GM23338 (cell line): ENCODE measurements around the gene MAZ. TPM values are rescaled to one million over a fixed set of nuclear protein-coding genes. Genes with fewer than 3 reads are reported as not detected.

Source experiments
- ATAC-seq: fragments of 200-7000 bp; cut with Tn5 transposase; 3 replicates; pipeline ENCODE4 v1.9.1; 2020
- DNase-seq: peaks from one replicate; pipeline ENCODE4 v3.0.0-alpha.2; 2015; ENCODE audit warnings: low spot score
- H2AFZ ChIP-seq: fragments of 200-600 bp; sonication (generic); 2 replicates; pipeline ENCODE4 v1.8.0; 2016; ENCODE audit warnings: antibody characterized with exemption, mild to moderate bottlenecking, moderate library complexity
- H3F3A ChIP-seq: fragments of 200-600 bp; sonication (generic); replicated peaks from 2 replicates; pipeline ENCODE4 v1.8.0; 2017; ENCODE audit warnings: antibody characterized with exemption, mixed run types, low read depth
- H3K27ac ChIP-seq: fragments of 200-600 bp; sonication (generic); 2 replicates; pipeline ENCODE4 v1.6.1; 2016; ENCODE audit warnings: low read depth
- H3K27me3 ChIP-seq: fragments of 200-600 bp; sonication (generic); 2 replicates; pipeline ENCODE4 v1.8.0; 2016; ENCODE audit warnings: mild to moderate bottlenecking, mixed run types, moderate library complexity; ENCODE audit not compliant: insufficient read depth
- H3K36me3 ChIP-seq: fragments of 200-600 bp; sonication (generic); 2 replicates; pipeline ENCODE4 v1.8.0; 2016; ENCODE audit warnings: mild to moderate bottlenecking; ENCODE audit not compliant: insufficient read depth
- H3K4me1 ChIP-seq: fragments of 200-600 bp; sonication (generic); 2 replicates; pipeline ENCODE4 v1.8.0; 2016; ENCODE audit warnings: mild to moderate bottlenecking, moderate library complexity; ENCODE audit not compliant: insufficient read depth
- H3K4me2 ChIP-seq: fragments of 200-600 bp; sonication (generic); 2 replicates; pipeline ENCODE4 v1.7.1; 2017; ENCODE audit warnings: mixed run types
- H3K4me3 ChIP-seq: fragments of 200-600 bp; sonication (generic); 2 replicates; pipeline ENCODE4 v1.6.1; 2016; ENCODE audit warnings: mixed run types
- H3K79me2 ChIP-seq: fragments of 200-600 bp; sonication (generic); replicated peaks from 2 replicates; pipeline ENCODE4 v1.8.0; 2017; ENCODE audit warnings: mild to moderate bottlenecking; ENCODE audit not compliant: insufficient read depth
- H3K9me2 ChIP-seq: fragments of 200-600 bp; sonication (generic); 2 replicates; pipeline ENCODE4 v1.8.0; 2017; ENCODE audit not compliant: insufficient read depth
- H4K20me1 ChIP-seq: fragments of 200-600 bp; sonication (generic); replicated peaks from 2 replicates; pipeline ENCODE4 v1.8.0; 2017; ENCODE audit warnings: mild to moderate bottlenecking; ENCODE audit not compliant: insufficient read depth
- H3K27ac Mint-ChIP-seq: 2 replicates; pipeline ENCODE4 v1.8.0; 2020; ENCODE audit warnings: inconsistent platforms, mild to moderate bottlenecking, moderate library complexity, mixed read lengths
- H3K27me3 Mint-ChIP-seq: 3 replicates; pipeline ENCODE4 v1.8.0; 2022; ENCODE audit warnings: low read depth, mild to moderate bottlenecking, moderate library complexity, mixed read lengths, inconsistent platforms; ENCODE audit not compliant: insufficient read depth, poor library complexity
- H3K36me3 Mint-ChIP-seq: 3 replicates; pipeline ENCODE4 v1.8.0; 2021; ENCODE audit warnings: low read depth, mild to moderate bottlenecking, inconsistent platforms, moderate library complexity, mixed read lengths
- H3K4me1 Mint-ChIP-seq: 3 replicates; pipeline ENCODE4 v1.8.0; 2020; ENCODE audit warnings: mild to moderate bottlenecking, inconsistent platforms, mixed read lengths
- H3K4me3 Mint-ChIP-seq: 3 replicates; pipeline ENCODE4 v1.8.0; 2021; ENCODE audit warnings: moderate library complexity, mild to moderate bottlenecking, inconsistent platforms, mixed read lengths
- H3K9me3 Mint-ChIP-seq: 3 replicates; pipeline ENCODE4 v1.8.0; 2020; ENCODE audit warnings: moderate library complexity, mild to moderate bottlenecking, inconsistent platforms, mixed read lengths
- CREB1 ChIP-seq: fragments of 250-450 bp; sonication (Bioruptor Pico); IDR thresholded peaks from 2 replicates; pipeline ENCODE4 v1.5.0; 2020; ENCODE audit warnings: low read depth, mild to moderate bottlenecking, moderate library complexity
- CTCF ChIP-seq, 2 experiments: fragments of 200-600 bp in 1 of 2; sonication (generic) in 1 of 2; conservative IDR thresholded peaks; 2 replicates each; pipeline versions ENCODE4 v1.5.1 to v1.6.1; 2016 to 2017; ENCODE audit warnings: antibody characterized with exemption in 2 of 2, low read depth in 2 of 2, mild to moderate bottlenecking in 2 of 2, moderate library complexity in 1 of 2
- ETS1 ChIP-seq: IDR thresholded peaks from 2 replicates; pipeline ENCODE4 v1.6.1; 2016; ENCODE audit warnings: antibody characterized with exemption
- EZH2 ChIP-seq: fragments of 200-600 bp; sonication (generic); IDR thresholded peaks from one replicate; pipeline ENCODE4 v1.8.0; 2017; ENCODE audit warnings: antibody characterized with exemption, mild to moderate bottlenecking, low read depth; ENCODE audit not compliant: unreplicated experiment
- NANOG ChIP-seq: IDR thresholded peaks from 2 replicates; pipeline ENCODE4 v1.6.1; 2016; ENCODE audit warnings: antibody characterized with exemption, borderline replicate concordance
- POLR2AphosphoS5 ChIP-seq: IDR thresholded peaks from 2 replicates; pipeline ENCODE4 v1.6.1; 2016; ENCODE audit warnings: antibody characterized with exemption, low read depth
- STAT1 ChIP-seq: IDR thresholded peaks from one replicate; pipeline ENCODE4 v1.6.1; 2016; ENCODE audit warnings: antibody characterized with exemption; ENCODE audit not compliant: unreplicated experiment
- ZNF114 ChIP-seq: fragments of 250-450 bp; sonication (Bioruptor Pico); IDR thresholded peaks from 2 replicates; pipeline ENCODE4 v1.5.0; 2020; ENCODE audit warnings: mild to moderate bottlenecking, moderate library complexity
- ZNF462 ChIP-seq: fragments of 250-450 bp; sonication (Bioruptor Pico); IDR thresholded peaks from 2 replicates; pipeline ENCODE4 v1.5.0; 2020; ENCODE audit warnings: mild to moderate bottlenecking, moderate library complexity
- polyA plus RNA-seq: library from polyadenylated mRNA; unstranded; fragments of >200 nt; fragmentation: Nextera tagmentation; extraction: Ambion mirVana; gene quantifications from 2 replicates; pipeline ENCODE4 v1.2.1, GENCODE V29; 2016
- total RNA-seq: library from RNA; depleted of rRNA; stranded (reverse); fragments of >200 nt; shearing (Covaris generic); gene quantifications from 2 replicates; pipeline ENCODE4 v1.2.3, GENCODE V29; 2014

Gene MAZ
- total and polyA plus RNA-seq, 2 experiments from 2014 or later = 155 to 270 TPM

GRCh38 chr16:29854520-29855100, 48.3 kb downstream of the MAZ start:
- Histone ChIP-seq H3K27me3 (no peaks in the 10 kb centered on the region), H3K9me2 (no peaks in the 10 kb centered on the region), H3F3A (0 out of 2 replicates have a peak, but pooled peaks cover 3% of the 10 kb centered on the region), H3K79me2 (no peaks in the 10 kb centered on the region), H3K4me1 (no peaks in the 10 kb centered on the region), H3K36me3 (no peaks in the 10 kb centered on the region), H3K4me2 (no peak overlapping the region), H2AFZ (no peak overlapping the region), H3K27ac (no peak overlapping the region), H4K20me1 (no peaks in the 10 kb centered on the region), H3K4me3 (no peak overlapping the region)
- peak; percentile 18; the same call in 1 of the 3 replicates for ATAC-seq
- H3K4me1 Mint-ChIP-seq = peaks cover 12% of the 10 kb centered on the region
- no peak overlapping the region; the same call in 2 of the 3 replicates for H3K4me3 Mint-ChIP-seq
- no peak overlapping the region for H3K27ac Mint-ChIP-seq
- H3K27me3 Mint-ChIP-seq = peaks cover 13% of the 10 kb centered on the region
- no peaks in the 10 kb centered on the region; the same call in 2 of the 3 replicates for H3K9me3 Mint-ChIP-seq
- no peak for DNase-seq
- TF ChIP-seq ZNF114 (CRISPR knock-in tag) = no peak
- TF ChIP-seq NANOG = no peak
- TF ChIP-seq CTCF (conservative IDR thresholded peaks at IDR 0.05; ENCODE audit: low read depth in 2 of 2) = no peak
- TF ChIP-seq ETS1 = no peak
- peaks cover 15% of the 10 kb centered on the region for H3K36me3 Mint-ChIP-seq

- DNase-seq = no peak
- peaks cover 21% of the 10 kb centered on the region for H3K27me3 Mint-ChIP-seq
- H3K4me3 Mint-ChIP-seq = no peak overlapping the region
- no peak overlapping the region for H3K4me3 ChIP-seq
- no peaks in the 10 kb centered on the region for H3K9me2 ChIP-seq
- H3K36me3 ChIP-seq = peaks cover 4% of the 10 kb centered on the region; the same call in 1 of the 2 replicates
- no peak for ATAC-seq
- no peaks in the 10 kb centered on the region; the same call in 1 of the 2 replicates for H4K20me1 ChIP-seq
- H3K4me1 Mint-ChIP-seq = peaks cover 13% of the 10 kb centered on the region
- H3K4me2 ChIP-seq = no peak overlapping the region
- H3K27ac Mint-ChIP-seq = 0 out of 2 replicates have a peak overlapping the region, but pooled peaks have one; percentile 53
- H3K9me3 Mint-ChIP-seq = no peaks in the 10 kb centered on the region
- H3K27me3 ChIP-seq = no peaks in the 10 kb centered on the region
- H3K79me2 ChIP-seq = peaks cover 11% of the 10 kb centered on the region
- no peaks in the 10 kb centered on the region for H3F3A ChIP-seq
- H3K27ac ChIP-seq = peak overlapping the region; percentile 39; the same call in 1 of the 2 replicates
- peaks cover 25% of the 10 kb centered on the region for H3K36me3 Mint-ChIP-seq
- H3K4me1 ChIP-seq = peaks cover 5% of the 10 kb centered on the region
- H2AFZ ChIP-seq = no peak overlapping the region
- no peak for TF ChIP-seq CREB1
- no peak for TF ChIP-seq EZH2
- no peak for TF ChIP-seq POLR2AphosphoS5
- no peak for TF ChIP-seq NANOG
- no peak for TF ChIP-seq ZNF462 (CRISPR knock-in tag)
- no peak for TF ChIP-seq STAT1
Observed at GRCh38 chr16:29857133-29857760, 50.9 kb downstream of the MAZ start.
